ENCODE data around the gene C1orf167. TPM values are rescaled to one million over a fixed set of nuclear protein-coding genes. Genes with fewer than 3 reads are reported as not detected.

C1orf167 gene
- total RNA-seq, 1 donor from 2014 or later = 1.1 TPM

GRCh38 chr1:11764519-11764918 lies 2.5 kb downstream of the C1orf167 start:
- DNase-seq (ENCODE audit: low spot score) = no peak

GRCh38 chr1:11765661-11766428 lies 3.9 kb downstream of the C1orf167 start:
- no peak for DNase-seq (ENCODE audit: low spot score)

GRCh38 chr1:11766429-11766776 lies 4.4 kb downstream of the C1orf167 start:
- DNase-seq (ENCODE audit: low spot score) = no peak

- DNase-seq (ENCODE audit: low spot score) = no peak
Measured at GRCh38 chr1:11767922-11768704, 6.1 kb downstream of the C1orf167 start.

- no peak for DNase-seq (ENCODE audit: low spot score)
Measured at GRCh38 chr1:11768821-11769220, 6.8 kb downstream of the C1orf167 start.

DNA sequence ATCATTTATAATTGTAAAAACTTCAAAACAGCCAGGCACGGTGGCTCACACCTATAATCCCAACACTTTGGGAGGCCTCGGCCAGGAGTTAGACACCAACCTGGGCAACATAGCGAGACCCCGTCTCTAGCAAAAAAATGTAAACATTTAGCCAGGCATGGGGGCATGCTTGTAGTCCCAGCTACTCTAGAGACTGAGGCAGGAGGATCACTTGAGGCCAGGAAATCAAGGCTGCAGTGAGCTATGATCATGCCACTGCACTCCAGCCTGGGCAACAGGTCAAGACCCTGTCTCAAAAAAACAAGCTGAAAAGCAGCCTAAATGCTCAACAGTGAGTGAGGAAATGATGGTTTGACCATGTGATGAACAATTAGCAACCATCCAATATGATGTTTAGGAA lies 7.3 kb downstream of the C1orf167 start:
- no peak for DNase-seq (ENCODE audit: low spot score)

DNA sequence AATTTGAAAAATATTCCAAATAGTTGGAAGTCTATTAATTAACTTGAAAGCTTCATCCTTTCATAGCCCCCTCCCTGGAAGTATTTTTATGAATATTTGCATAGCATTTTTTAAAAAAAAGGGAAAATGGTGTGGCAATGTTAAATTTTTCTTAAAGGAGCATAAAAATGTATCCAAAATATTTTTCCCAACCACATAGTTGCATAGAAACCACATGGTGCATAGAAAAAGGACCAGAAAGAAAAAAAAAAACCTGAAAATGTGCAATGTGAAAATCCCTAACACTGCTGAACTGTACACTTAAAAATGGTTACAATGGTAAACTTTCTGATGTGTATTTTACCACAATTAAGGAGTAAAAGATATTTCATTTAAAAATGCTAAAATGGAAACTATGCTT lies 8.0 kb downstream of the C1orf167 start:
- no peak for DNase-seq (ENCODE audit: low spot score)

DNA sequence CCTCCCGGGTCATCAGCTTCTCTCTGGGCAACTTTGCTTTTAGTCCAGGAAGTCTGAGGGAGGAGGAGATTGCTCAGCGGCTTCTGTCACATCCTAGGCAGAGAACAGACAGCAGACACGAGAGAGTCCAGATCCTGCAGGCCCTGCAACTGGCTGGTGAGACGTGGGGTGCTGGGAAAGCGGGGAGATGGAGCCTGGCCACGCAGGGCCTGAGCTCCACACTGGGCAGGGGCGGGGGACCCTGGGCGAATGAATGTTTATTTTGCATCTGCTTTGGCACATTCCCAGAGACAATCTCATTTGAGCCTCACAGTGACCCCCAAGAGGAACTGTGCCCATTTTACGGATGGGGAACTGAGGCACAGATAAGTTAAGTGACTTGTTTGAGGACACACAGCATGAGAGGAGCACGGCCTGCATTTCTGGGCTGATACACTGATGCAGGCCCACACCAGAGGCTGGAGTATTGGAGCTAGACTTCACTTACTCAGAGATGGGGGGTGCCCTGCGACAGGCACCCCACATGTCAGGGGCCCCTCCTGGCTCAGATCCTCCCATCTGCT lies 9.6 kb downstream of the C1orf167 start:
- no peak for DNase-seq (ENCODE audit: low spot score)

GRCh38 chr1:11772458-11772857 lies 10.5 kb downstream of the C1orf167 start:
- DNase-seq (ENCODE audit: low spot score) = no peak

DNA sequence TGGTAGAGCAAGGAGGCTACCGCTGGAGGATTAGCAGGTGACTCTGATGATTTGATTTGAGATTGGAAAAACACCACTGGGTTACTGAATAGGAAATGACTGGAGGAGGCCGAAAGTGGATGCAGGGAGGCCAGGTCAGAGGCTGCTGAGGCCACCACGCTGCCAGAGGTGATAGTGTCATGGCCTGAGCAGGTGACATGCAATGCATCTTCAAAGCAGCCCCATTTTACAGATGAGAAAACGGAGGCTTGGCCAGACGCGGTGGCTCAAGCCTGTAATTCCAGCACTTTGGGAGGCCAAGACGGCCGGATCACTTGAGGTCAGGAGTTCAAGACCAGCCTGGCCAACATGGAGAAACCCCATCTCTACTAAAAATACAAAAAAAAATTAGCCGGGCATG lies 12.8 kb downstream of the C1orf167 start:
- DNase-seq (ENCODE audit: low spot score) = no peak

DNA sequence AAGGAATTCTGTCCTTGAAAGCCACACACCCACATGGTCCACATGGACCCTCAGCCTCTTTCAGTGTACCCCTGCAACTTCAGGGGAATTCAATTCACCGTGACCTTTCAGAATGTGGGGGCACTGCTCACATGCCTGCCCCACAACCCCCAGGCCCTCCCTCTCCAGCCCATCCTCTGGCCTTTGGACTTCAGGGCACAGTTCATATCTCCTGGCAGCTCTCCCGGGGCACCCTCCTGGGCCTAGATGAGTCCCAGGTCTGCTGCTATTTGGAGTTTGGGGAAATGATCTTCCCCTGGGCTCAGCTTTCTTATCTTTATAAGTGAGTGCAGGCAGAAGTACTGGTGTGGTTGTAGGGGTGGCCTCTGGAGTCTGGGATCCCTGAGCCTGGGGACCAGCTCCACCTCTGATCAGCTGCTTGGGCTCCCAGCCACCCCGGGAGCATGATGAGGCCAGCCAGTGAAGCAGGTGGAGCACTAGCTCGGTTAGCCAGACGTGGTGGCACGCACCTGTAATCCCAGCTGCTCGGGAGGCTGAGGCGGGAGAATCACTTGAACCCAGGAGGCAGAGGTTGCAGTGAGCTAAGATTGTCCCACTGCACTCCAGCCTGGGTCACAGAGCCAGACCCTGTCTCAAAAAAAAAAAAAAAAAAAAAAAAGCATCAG lies 15.8 kb downstream of the C1orf167 start:
- no peak for DNase-seq (ENCODE audit: low spot score)

- no peak for DNase-seq (ENCODE audit: low spot score)
Measured at GRCh38 chr1:11778336-11778735, 16.3 kb downstream of the C1orf167 start.

GRCh38 chr1:11778844-11779623 lies 17.0 kb downstream of the C1orf167 start:
- DNase-seq (ENCODE audit: low spot score) = no peak

DNA sequence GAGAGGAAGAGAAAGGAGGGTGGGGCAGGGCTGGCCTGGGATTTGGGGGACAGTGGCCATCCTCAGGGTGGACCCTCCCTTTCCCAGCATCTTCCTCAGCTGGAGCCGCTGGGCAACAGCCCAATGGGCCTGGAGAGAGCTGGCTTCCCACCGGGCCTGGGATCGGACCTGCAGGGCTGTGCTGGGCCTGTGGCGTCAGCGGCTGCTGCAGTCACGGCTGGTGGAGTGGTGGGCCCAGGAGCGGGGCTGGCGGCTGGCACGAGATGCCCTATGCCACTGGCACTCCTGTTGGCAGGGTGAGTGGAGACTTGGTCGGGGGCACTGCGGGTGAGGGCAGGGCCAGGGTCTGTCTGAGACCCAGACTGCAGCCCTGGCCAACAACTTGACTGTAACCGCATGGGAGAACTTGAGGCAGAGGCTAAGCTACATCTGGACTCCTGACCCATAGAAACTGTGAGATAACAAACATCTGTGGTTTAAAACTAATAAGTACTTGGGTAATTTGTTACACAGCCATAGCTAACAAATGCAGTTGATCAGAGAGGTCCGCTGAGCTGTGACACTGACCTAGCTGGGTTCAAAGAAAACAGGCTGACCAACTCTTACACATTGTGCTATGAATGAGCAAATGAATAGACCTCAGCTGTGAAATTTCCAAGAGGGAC lies 17.9 kb downstream of the C1orf167 start:
- no peak for DNase-seq (ENCODE audit: low spot score)

DNA sequence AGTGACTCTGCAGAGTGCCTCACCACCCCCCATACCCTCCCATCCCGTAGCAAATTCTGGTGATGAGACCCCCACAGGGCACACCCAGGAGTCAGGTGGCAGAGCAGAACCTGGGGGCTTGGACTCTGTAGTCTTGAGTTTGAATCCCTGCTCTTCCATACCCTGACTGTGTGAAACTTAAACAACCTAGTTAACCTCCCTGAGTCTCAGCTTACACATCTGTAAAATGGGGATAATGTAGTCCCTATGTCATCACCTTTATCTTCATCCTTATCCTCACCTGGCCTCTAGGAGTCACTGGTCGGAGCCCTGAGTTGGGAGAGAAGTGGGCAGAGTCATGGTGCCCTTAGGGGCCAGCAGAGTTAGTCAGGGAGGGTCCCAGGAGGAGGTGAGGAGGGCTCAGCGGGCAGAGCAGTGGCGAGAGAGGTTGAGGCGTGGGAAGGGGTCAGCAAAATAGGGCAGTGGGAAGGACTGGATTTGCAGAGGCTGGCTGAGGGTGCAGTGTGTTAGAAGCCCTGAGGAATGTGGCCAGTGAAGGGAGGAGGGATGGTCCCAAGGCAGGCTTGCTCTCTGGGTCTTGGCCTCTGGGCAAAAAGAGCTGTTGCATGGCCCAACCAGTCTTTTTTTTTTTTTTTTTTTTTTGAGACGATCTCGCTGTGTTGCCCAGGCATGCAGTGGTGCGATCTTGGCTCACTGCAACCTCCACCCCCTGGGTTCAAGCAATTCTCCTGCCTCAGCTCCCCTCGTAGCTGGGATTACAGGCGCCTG lies 18.6 kb downstream of the C1orf167 start:
- no peak for DNase-seq (ENCODE audit: low spot score)

- DNase-seq (ENCODE audit: low spot score) = no peak
Measured at GRCh38 chr1:11781297-11781696, 19.3 kb downstream of the C1orf167 start.

DNA sequence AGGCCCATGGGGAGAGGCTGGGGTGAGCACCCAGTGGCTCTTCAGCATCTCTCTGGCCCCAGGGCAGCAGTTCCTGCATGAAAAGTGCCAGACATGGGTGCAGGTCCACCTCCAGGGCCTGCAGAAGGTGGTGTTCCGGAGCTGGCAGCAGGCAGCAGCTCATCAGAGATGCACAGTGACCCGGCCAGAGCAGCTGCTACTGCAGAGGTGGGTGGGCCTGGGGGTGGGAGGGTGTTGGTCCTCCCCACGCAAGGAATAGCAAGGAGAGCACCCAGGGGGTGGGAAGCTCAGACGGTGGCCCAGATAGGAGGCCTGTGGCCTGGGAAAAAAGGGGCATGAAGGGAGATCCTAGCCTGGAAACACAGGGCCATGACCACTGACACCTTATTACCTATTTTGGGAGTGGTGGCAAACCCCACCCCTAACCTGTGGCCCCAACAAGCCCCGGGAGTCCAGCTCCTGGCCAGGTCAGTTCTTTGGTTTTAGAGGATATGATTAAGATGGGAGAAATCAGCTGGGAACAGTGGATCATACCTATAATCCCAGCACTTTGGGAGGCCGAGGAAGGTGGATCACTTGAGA lies 20.2 kb downstream of the C1orf167 start:
- DNase-seq (ENCODE audit: low spot score) = no peak

- no peak for DNase-seq (ENCODE audit: low spot score)
Measured at GRCh38 chr1:11783556-11783955, 21.6 kb downstream of the C1orf167 start.

DNA sequence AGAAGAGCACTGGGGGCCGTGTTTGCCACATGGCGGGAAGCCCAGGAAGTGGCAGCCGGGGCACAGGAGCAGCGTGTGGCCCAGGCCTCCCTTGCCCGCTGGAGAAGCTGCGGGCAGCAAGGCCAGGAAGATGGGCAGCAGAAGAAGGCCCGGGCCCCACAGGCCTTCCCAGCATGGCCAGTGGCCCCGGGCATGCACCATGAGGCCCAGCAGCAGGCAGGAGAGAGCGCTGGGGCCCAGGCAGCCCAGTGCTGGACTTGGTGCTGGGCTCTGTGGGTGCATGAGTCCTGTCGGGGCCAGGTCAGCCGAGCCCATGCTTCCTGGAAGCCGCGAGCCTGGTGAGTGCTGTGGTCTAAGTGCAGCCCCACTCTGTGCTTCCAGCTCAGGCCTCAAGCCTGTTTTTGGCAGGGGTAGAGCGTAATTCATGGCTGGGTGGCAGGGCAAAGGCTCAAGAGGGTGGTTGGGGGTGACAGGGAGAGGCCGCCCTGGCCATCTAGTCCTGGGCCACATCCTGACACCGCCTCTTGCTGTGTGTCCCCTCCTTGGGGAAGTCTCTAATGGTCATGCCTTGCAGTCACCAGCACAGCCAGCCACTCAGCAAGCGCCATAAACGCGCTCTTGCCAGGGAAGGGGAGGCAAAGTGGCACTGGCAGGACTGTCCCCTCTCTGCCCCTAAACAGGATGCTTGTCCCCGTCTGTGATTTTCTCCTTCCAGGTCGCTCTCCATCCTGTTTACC lies 22.4 kb downstream of the C1orf167 start:
- no peak for DNase-seq (ENCODE audit: low spot score)

All from mesenteric fat pad (tissue), 1 donor.